ENCODE measurements around the gene PPARD.
A peak's percentile ranks its signal among the peaks of the same experiment; 100 is the strongest.

DNA sequence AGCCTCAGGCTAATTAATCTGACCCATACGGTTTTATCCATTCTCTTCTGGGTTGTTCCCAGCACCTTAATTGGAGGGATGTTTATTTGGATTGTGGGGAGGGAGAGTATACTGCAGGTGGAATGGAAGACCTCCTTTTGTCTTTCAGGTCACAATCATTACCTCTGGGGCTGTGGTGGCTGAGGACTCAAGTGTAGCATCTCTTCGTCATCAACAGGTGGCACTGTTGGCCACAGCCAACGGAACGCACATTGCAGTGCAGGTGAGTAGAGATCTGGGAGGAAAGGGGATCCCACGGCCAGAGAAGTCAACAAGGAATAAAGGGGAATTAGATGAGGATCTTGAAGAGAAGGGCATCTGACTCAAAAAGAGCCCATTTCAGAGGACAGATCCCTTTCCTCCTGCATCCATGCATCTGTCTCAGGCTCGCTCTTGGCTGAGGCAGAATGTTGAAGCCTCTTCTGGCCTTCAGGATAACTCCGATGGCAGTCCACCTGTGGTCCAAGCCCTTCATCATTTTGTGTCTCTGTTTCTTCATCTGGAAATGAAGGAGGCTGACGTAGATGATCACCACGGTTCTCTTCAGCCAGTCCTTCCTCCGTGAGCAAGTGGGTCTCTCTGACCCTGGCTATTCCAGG, 47.9 kb upstream of the PPARD start:
- TF ChIP-seq POLR2AphosphoS5 (IDR thresholded peaks at IDR 0.05) (no peak), POLR2A (IDR thresholded peaks at IDR 0.05) (no peak), EP300 (IDR thresholded peaks at IDR 0.05) (no peak)
- TF ChIP-seq, protein P1, sequence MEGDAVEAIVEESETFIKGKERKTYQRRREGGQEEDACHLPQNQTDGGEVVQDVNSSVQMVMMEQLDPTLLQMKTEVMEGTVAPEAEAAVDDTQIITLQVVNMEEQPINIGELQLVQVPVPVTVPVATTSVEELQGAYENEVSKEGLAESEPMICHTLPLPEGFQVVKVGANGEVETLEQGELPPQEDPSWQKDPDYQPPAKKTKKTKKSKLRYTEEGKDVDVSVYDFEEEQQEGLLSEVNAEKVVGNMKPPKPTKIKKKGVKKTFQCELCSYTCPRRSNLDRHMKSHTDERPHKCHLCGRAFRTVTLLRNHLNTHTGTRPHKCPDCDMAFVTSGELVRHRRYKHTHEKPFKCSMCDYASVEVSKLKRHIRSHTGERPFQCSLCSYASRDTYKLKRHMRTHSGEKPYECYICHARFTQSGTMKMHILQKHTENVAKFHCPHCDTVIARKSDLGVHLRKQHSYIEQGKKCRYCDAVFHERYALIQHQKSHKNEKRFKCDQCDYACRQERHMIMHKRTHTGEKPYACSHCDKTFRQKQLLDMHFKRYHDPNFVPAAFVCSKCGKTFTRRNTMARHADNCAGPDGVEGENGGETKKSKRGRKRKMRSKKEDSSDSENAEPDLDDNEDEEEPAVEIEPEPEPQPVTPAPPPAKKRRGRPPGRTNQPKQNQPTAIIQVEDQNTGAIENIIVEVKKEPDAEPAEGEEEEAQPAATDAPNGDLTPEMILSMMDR (IDR thresholded peaks at IDR 0.05), result peak in 5 of 7 experiments; percentile 60 to 85 (median 65)
